HG02623 (cell line): ENCODE measurements around the gene VPS39.

ENCODE experiments used
- ATAC-seq: cut with Tn5 transposase; IDR thresholded peaks from one replicate; pipeline ENCODE4 v1.9.1; 2021; ENCODE audit warnings: moderate library complexity; ENCODE audit not compliant: unreplicated experiment

The VPS39 gene

GRCh38 chr15:42130246-42130986 is 77.7 kb downstream of the VPS39 start:
- no peak for ATAC-seq

GRCh38 chr15:42129364-42129763 is 78.7 kb downstream of the VPS39 start:
- ATAC-seq, result no peak

- no peak for ATAC-seq
These were observed 79.6 kb downstream of the VPS39 start for GRCh38 chr15:42128476-42128875.

GRCh38 chr15:42123546-42123945 is 84.6 kb downstream of the VPS39 start:
- no peak for ATAC-seq

- ATAC-seq, result no peak
These were observed 86.4 kb downstream of the VPS39 start for GRCh38 chr15:42121682-42122081.

GRCh38 chr15:42121021-42121420 is 87.1 kb downstream of the VPS39 start:
- ATAC-seq, result no peak

GRCh38 chr15:42120285-42120684 is 87.8 kb downstream of the VPS39 start:
- no peak for ATAC-seq

- no peak for ATAC-seq
These were observed 88.7 kb downstream of the VPS39 start for GRCh38 chr15:42119446-42119760.

GRCh38 chr15:42118650-42119445 is 89.3 kb downstream of the VPS39 start:
- no peak for ATAC-seq

GRCh38 chr15:42111924-42112323 is 96.2 kb downstream of the VPS39 start:
- ATAC-seq, result no peak

- no peak for ATAC-seq
These were observed 97.7 kb downstream of the VPS39 start for GRCh38 chr15:42110367-42110766.

- ATAC-seq, result no peak
These were observed 99.3 kb downstream of the VPS39 start for GRCh38 chr15:42108806-42109205.
